ENCODE results near the gene TCF7L1.

The TCF7L1 gene

DNA sequence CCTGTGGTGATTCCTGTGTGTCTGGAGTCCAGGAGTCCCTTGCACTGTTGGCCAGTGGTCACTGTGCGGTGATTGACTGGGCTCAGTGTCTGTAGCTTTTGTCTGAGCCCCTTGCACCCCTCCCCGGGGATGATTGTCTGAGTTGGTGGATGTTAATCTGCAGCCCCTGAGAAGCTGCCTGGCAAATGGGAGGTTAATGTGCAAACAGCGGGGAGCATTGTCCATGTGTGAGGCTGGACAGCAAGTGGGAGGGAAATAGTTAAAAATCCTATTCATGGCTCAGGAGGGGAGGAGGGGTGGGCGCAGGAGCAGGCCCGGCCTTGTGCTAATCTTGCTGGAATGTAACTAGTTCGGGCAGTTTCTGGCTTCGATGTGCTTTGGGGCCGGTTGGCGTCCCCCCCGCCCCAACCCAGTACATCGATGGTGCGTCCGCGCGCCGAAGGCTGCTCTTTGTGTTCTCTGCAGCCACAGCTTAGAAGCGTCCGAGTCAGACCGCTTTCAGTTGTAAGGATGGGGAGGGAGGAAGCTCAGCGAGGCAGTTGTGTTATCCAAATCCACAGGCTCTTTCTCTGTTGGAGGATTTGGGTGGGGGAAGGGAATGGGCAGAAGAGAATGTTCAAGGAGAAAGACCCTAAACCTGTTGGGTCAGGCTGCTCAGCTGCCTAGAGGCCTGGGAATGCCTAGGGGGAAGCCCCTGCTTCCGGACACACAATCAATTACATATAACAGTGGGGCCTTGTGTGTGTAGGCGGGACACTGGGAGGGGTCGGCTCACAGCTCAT, 122.8 kb downstream of the TCF7L1 start:
- no peak for TF ChIP-seq PPARA (CRISPR knock-in tag; IDR thresholded peaks at IDR 0.05; ENCODE audit: borderline replicate concordance)
- no peak for TF ChIP-seq OSR1 (CRISPR knock-in tag; IDR thresholded peaks at IDR 0.05)
- TF ChIP-seq ZC3H10 (CRISPR knock-in tag; IDR thresholded peaks at IDR 0.05), result no peak
- TF ChIP-seq, protein P1, sequence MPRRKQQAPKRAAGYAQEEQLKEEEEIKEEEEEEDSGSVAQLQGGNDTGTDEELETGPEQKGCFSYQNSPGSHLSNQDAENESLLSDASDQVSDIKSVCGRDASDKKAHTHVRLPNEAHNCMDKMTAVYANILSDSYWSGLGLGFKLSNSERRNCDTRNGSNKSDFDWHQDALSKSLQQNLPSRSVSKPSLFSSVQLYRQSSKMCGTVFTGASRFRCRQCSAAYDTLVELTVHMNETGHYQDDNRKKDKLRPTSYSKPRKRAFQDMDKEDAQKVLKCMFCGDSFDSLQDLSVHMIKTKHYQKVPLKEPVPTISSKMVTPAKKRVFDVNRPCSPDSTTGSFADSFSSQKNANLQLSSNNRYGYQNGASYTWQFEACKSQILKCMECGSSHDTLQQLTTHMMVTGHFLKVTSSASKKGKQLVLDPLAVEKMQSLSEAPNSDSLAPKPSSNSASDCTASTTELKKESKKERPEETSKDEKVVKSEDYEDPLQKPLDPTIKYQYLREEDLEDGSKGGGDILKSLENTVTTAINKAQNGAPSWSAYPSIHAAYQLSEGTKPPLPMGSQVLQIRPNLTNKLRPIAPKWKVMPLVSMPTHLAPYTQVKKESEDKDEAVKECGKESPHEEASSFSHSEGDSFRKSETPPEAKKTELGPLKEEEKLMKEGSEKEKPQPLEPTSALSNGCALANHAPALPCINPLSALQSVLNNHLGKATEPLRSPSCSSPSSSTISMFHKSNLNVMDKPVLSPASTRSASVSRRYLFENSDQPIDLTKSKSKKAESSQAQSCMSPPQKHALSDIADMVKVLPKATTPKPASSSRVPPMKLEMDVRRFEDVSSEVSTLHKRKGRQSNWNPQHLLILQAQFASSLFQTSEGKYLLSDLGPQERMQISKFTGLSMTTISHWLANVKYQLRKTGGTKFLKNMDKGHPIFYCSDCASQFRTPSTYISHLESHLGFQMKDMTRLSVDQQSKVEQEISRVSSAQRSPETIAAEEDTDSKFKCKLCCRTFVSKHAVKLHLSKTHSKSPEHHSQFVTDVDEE (CRISPR knock-in tag; IDR thresholded peaks at IDR 0.05), result no peak
- ATAC-seq, result peak; percentile 68

DNA sequence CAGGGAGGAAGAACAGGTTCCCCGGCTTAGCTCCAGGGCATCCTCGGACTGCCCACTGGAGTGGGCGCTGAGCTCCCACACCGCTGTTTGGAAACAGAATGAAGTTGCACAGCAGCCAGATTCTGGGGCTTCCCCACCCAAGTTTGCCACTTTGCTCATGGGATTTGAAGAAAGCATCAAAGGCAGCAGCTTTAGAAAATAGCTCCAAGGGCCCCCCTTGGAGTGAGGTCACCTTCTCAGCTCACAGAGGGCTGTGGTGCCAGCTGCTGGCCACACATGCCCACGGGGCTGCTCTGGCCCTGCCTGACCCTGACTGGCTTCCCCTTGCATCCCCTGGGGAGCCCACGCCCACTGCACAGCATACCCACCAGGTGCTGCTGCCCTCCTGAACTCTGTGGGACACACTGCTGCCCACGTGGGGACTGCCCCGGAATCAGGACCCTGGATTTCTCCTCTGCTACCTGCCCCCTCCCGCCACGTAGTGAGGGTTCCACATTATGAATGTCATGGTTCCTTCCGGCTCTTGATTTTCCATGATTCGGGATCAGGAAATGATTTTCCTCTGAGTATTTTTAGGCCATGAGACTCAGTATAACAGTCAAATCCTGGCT, 124.3 kb downstream of the TCF7L1 start:
- peak; percentile 38 for ATAC-seq
- TF ChIP-seq CSDC2 (CRISPR knock-in tag; IDR thresholded peaks at IDR 0.05) (no peak), ZNF70 (CRISPR knock-in tag; IDR thresholded peaks at IDR 0.05) (no peak), TOX (CRISPR knock-in tag; IDR thresholded peaks at IDR 0.05; ENCODE audit: borderline replicate concordance) (no peak), ARNTL (CRISPR knock-in tag; IDR thresholded peaks at IDR 0.05; ENCODE audit: borderline replicate concordance, low read depth) (no peak), OSR1 (CRISPR knock-in tag; IDR thresholded peaks at IDR 0.05) (no peak), ZC3H10 (CRISPR knock-in tag; IDR thresholded peaks at IDR 0.05) (no peak), BACH2 (CRISPR knock-in tag; IDR thresholded peaks at IDR 0.05; ENCODE audit: borderline replicate concordance) (no peak), PPARA (CRISPR knock-in tag; IDR thresholded peaks at IDR 0.05; ENCODE audit: borderline replicate concordance) (no peak), TCF4 (CRISPR knock-in tag; IDR thresholded peaks at IDR 0.05; ENCODE audit: borderline replicate concordance) (no peak), ZNF8 (CRISPR knock-in tag; IDR thresholded peaks at IDR 0.05) (no peak), GLIS3 (CRISPR knock-in tag; IDR thresholded peaks at IDR 0.05) (no peak), ESRRG (CRISPR knock-in tag; IDR thresholded peaks at IDR 0.05) (no peak), ZFP3 (CRISPR knock-in tag; IDR thresholded peaks at IDR 0.05) (no peak), ZFP30 (CRISPR knock-in tag; IDR thresholded peaks at IDR 0.05) (no peak), RARB (CRISPR knock-in tag; IDR thresholded peaks at IDR 0.05) (no peak), ISL1 (CRISPR knock-in tag; IDR thresholded peaks at IDR 0.05) (no peak)
- TF ChIP-seq, protein P2, sequence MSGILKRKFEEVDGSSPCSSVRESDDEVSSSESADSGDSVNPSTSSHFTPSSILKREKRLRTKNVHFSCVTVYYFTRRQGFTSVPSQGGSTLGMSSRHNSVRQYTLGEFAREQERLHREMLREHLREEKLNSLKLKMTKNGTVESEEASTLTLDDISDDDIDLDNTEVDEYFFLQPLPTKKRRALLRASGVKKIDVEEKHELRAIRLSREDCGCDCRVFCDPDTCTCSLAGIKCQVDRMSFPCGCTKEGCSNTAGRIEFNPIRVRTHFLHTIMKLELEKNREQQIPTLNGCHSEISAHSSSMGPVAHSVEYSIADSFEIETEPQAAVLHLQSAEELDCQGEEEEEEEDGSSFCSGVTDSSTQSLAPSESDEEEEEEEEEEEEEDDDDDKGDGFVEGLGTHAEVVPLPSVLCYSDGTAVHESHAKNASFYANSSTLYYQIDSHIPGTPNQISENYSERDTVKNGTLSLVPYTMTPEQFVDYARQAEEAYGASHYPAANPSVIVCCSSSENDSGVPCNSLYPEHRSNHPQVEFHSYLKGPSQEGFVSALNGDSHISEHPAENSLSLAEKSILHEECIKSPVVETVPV (CRISPR knock-in tag; IDR thresholded peaks at IDR 0.05), result no peak
- TF ChIP-seq, protein P3, sequence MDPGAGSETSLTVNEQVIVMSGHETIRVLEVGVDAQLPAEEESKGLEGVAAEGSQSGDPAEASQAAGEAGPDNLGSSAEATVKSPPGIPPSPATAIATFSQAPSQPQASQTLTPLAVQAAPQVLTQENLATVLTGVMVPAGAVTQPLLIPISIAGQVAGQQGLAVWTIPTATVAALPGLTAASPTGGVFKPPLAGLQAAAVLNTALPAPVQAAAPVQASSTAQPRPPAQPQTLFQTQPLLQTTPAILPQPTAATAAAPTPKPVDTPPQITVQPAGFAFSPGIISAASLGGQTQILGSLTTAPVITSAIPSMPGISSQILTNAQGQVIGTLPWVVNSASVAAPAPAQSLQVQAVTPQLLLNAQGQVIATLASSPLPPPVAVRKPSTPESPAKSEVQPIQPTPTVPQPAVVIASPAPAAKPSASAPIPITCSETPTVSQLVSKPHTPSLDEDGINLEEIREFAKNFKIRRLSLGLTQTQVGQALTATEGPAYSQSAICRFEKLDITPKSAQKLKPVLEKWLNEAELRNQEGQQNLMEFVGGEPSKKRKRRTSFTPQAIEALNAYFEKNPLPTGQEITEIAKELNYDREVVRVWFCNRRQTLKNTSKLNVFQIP (CRISPR knock-in tag; IDR thresholded peaks at IDR 0.05; ENCODE audit: borderline replicate concordance, low read depth), result no peak
- TF ChIP-seq, protein P4, sequence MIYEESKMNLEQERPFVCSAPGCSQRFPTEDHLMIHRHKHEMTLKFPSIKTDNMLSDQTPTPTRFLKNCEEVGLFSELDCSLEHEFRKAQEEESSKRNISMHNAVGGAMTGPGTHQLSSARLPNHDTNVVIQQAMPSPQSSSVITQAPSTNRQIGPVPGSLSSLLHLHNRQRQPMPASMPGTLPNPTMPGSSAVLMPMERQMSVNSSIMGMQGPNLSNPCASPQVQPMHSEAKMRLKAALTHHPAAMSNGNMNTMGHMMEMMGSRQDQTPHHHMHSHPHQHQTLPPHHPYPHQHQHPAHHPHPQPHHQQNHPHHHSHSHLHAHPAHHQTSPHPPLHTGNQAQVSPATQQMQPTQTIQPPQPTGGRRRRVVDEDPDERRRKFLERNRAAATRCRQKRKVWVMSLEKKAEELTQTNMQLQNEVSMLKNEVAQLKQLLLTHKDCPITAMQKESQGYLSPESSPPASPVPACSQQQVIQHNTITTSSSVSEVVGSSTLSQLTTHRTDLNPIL (CRISPR knock-in tag; IDR thresholded peaks at IDR 0.05; ENCODE audit: low read depth), result no peak
- TF ChIP-seq, protein P1 (CRISPR knock-in tag; IDR thresholded peaks at IDR 0.05), result no peak

Data from SK-N-SH treated with all-trans-retinoic acid at 6 μM for 48 hours (cell line).